ENCODE data around the gene CCDC159.

- no peak for TF ChIP-seq KLF7 (tag by site-specific recombination; IDR thresholded peaks at IDR 0.05; ENCODE audit: borderline replicate concordance)
- TF ChIP-seq ZNF585B (tag by site-specific recombination; IDR thresholded peaks at IDR 0.05) = no peak
- TF ChIP-seq ZSCAN23 (tag by site-specific recombination; IDR thresholded peaks at IDR 0.05) = no peak
- no peak for TF ChIP-seq CTCF (tag by site-specific recombination; IDR thresholded peaks at IDR 0.05)
- 0 out of 2 replicates have a peak, but pooled peaks have one; percentile 15 for TF ChIP-seq ZSCAN5A (tag by site-specific recombination; IDR thresholded peaks at IDR 0.05)
- TF ChIP-seq PRDM2 (tag by site-specific recombination; IDR thresholded peaks at IDR 0.05; ENCODE audit: borderline replicate concordance) = no peak
- no peak for TF ChIP-seq WT1 (tag by site-specific recombination; IDR thresholded peaks at IDR 0.05)
- TF ChIP-seq ZNF600 (tag by site-specific recombination; IDR thresholded peaks at IDR 0.05) = no peak
- no peak for TF ChIP-seq YY1 (tag by site-specific recombination; IDR thresholded peaks at IDR 0.05)
- TF ChIP-seq SP2 (tag by site-specific recombination; IDR thresholded peaks at IDR 0.05) = no peak
Measured at GRCh38 chr19:11373885-11374432, 27.6 kb downstream of the CCDC159 start.
